ENCODE data around the gene MICB. TPM values are rescaled to one million over a fixed set of nuclear protein-coding genes. Genes with fewer than 3 reads are reported as not detected.
A peak's percentile ranks its signal among the peaks of the same experiment; 100 is the strongest.

The MICB gene
- total RNA-seq, 6 experiments from 2014 or later, result 16.0 to 26.0 (median 22.6) TPM

- peak overlapping the region; percentile 55 for H3K27ac Mint-ChIP-seq
- H3K27me3 Mint-ChIP-seq (ENCODE audit: insufficient read depth), result peaks cover 7% of the 10 kb centered on the region
- TF ChIP-seq CTCF (IDR thresholded peaks at IDR 0.05), result no peak
- no peak for DNase-seq
- peaks cover 71% of the 10 kb centered on the region for H3K36me3 Mint-ChIP-seq (ENCODE audit: low read depth)
- peaks cover 35% of the 10 kb centered on the region for H3K4me1 Mint-ChIP-seq (ENCODE audit: low read depth)
- H3K9me3 Mint-ChIP-seq, result no peaks in the 10 kb centered on the region
- H3K4me3 Mint-ChIP-seq, result no peak overlapping the region
Measured at GRCh38 chr6:31534521-31535040, 36.6 kb downstream of the MICB start.

- no peaks in the 10 kb centered on the region for H3K9me3 Mint-ChIP-seq
- H3K36me3 Mint-ChIP-seq (ENCODE audit: low read depth), result peaks cover 71% of the 10 kb centered on the region
- peaks cover 35% of the 10 kb centered on the region for H3K4me1 Mint-ChIP-seq (ENCODE audit: low read depth)
- DNase-seq, result no peak
- H3K4me3 Mint-ChIP-seq, result no peak overlapping the region
- TF ChIP-seq CTCF (IDR thresholded peaks at IDR 0.05), result no peak
- H3K27ac Mint-ChIP-seq, result peak overlapping the region; percentile 24; the same call in 1 of the 2 replicates
- H3K27me3 Mint-ChIP-seq (ENCODE audit: insufficient read depth), result peaks cover 7% of the 10 kb centered on the region
Measured at GRCh38 chr6:31535538-31536324, 37.8 kb downstream of the MICB start.

GRCh38 chr6:31538805-31539400, 41.0 kb downstream of the MICB start:
- no peaks in the 10 kb centered on the region for H3K9me3 Mint-ChIP-seq
- no peak for DNase-seq
- no peak for TF ChIP-seq CTCF (IDR thresholded peaks at IDR 0.05)
- H3K27me3 Mint-ChIP-seq (ENCODE audit: insufficient read depth), result peaks cover 7% of the 10 kb centered on the region
- H3K27ac Mint-ChIP-seq, result peak overlapping the region; percentile 43
- peaks cover 29% of the 10 kb centered on the region for H3K4me1 Mint-ChIP-seq (ENCODE audit: low read depth)
- peak overlapping the region; percentile 88 for H3K4me3 Mint-ChIP-seq
- peaks cover 57% of the 10 kb centered on the region for H3K36me3 Mint-ChIP-seq (ENCODE audit: low read depth)

GRCh38 chr6:31540640-31541039, 42.7 kb downstream of the MICB start:
- peaks cover 47% of the 10 kb centered on the region for H3K36me3 Mint-ChIP-seq (ENCODE audit: low read depth)
- DNase-seq, result no peak
- H3K27ac Mint-ChIP-seq, result peak overlapping the region; percentile 98
- H3K4me1 Mint-ChIP-seq (ENCODE audit: low read depth), result peaks cover 38% of the 10 kb centered on the region
- TF ChIP-seq CTCF (IDR thresholded peaks at IDR 0.05), result no peak
- peak overlapping the region; percentile 88 for H3K4me3 Mint-ChIP-seq
- no peaks in the 10 kb centered on the region for H3K9me3 Mint-ChIP-seq
- peaks cover 4% of the 10 kb centered on the region for H3K27me3 Mint-ChIP-seq (ENCODE audit: insufficient read depth)

GRCh38 chr6:31541059-31541657, 43.2 kb downstream of the MICB start:
- TF ChIP-seq CTCF (IDR thresholded peaks at IDR 0.05), result no peak
- peaks cover 42% of the 10 kb centered on the region for H3K36me3 Mint-ChIP-seq (ENCODE audit: low read depth)
- H3K27me3 Mint-ChIP-seq (ENCODE audit: insufficient read depth), result peaks cover 4% of the 10 kb centered on the region
- peaks cover 43% of the 10 kb centered on the region for H3K4me1 Mint-ChIP-seq (ENCODE audit: low read depth)
- DNase-seq, result no peak
- H3K27ac Mint-ChIP-seq, result peak overlapping the region; percentile 98
- H3K9me3 Mint-ChIP-seq, result no peaks in the 10 kb centered on the region
- peak overlapping the region; percentile 88 for H3K4me3 Mint-ChIP-seq
